D721Med (cell line): ENCODE measurements around the gene METTL16.

Source experiments
- DNase-seq: peaks from one replicate; pipeline ENCODE4 v3.0.0; 2011; ENCODE audit warnings: low spot score; ENCODE audit not compliant: insufficient read length
- FAIRE-seq: peaks from 2 replicates; lab custom pipeline; 2011; peaks lifted over from hg19 to GRCh38; lab: Jason Lieb, UNC
- TF ChIP-seq, protein P1 (sequence below): IDR thresholded peaks from 2 replicates; pipeline ENCODE4 v1.5.1; 2012; ENCODE audit warnings: mild to moderate bottlenecking, control low read depth; ENCODE audit not compliant: insufficient read depth; ENCODE audit errors: missing control alignments

METTL16 gene

DNA sequence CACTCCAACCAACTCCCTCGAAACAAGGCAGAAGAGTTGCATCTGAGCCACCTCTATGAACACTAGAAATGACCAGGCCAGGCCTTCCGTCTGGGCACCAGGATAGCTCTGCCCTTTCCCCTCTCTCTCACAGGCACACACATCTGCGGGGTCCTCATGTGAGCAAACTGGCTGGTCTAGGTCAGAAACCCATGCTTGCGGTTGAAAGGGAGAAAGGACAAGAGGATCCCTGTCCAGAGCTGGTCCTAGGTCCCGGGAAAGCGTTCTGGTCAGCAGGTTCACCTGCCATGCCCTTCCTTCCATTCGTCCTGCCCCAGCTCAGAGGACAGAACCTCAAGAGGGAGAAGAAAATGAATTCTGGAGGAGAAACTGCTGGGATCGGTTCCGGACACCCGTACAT lies 113.5 kb downstream of the METTL16 start:
- FAIRE-seq = no peak
- TF ChIP-seq, protein P1, sequence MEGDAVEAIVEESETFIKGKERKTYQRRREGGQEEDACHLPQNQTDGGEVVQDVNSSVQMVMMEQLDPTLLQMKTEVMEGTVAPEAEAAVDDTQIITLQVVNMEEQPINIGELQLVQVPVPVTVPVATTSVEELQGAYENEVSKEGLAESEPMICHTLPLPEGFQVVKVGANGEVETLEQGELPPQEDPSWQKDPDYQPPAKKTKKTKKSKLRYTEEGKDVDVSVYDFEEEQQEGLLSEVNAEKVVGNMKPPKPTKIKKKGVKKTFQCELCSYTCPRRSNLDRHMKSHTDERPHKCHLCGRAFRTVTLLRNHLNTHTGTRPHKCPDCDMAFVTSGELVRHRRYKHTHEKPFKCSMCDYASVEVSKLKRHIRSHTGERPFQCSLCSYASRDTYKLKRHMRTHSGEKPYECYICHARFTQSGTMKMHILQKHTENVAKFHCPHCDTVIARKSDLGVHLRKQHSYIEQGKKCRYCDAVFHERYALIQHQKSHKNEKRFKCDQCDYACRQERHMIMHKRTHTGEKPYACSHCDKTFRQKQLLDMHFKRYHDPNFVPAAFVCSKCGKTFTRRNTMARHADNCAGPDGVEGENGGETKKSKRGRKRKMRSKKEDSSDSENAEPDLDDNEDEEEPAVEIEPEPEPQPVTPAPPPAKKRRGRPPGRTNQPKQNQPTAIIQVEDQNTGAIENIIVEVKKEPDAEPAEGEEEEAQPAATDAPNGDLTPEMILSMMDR = no peak

DNA sequence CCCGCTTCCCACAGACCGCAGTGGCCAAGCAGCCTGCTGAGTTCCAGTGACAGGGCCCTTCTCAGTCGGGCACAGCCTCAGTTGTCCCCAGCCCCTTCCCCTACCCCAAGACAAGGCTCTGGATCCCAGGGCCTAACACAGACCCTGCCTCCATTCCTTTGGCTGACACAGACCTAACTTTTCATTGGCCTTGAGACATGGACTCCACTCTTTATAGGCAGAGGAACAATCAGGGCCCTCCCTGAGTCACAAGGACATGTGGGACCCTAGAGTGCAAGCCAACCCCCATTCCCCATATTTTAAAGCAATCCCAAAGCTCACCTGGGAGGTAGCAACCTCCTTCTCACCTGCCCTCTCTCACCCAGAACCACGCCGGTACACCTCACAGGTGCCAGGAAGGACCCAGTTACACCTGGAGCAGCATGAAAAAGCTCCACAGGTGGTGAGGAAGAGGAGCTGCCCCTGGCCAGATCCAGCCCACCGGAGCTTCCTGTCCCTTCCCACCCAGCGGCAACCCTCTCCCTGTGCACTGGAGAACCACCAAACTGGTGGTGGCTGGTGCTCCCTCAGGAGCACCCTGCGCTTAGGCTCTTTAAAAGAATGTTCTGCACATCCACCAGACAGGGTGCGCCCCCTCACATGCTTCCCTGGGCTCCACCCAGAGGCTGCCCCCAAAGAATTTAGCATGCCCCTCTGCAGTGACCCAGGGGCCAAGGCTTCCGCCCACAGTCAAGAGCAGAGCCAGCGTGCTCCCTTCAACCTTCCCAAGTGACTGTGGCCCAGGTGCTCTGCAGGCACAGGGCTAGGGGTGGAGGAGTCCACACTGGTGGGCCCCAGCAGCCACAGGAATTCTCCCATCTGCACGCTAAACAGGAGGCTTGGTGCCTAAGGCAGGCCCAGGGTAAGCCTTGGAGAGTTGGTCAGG lies 114.2 kb downstream of the METTL16 start:
- FAIRE-seq (no peak), DNase-seq (no peak)
- TF ChIP-seq, protein P1 = no peak

More for the DNA sequence above, 113.5 kb downstream of the METTL16 start:
- no peak for DNase-seq

DNA sequence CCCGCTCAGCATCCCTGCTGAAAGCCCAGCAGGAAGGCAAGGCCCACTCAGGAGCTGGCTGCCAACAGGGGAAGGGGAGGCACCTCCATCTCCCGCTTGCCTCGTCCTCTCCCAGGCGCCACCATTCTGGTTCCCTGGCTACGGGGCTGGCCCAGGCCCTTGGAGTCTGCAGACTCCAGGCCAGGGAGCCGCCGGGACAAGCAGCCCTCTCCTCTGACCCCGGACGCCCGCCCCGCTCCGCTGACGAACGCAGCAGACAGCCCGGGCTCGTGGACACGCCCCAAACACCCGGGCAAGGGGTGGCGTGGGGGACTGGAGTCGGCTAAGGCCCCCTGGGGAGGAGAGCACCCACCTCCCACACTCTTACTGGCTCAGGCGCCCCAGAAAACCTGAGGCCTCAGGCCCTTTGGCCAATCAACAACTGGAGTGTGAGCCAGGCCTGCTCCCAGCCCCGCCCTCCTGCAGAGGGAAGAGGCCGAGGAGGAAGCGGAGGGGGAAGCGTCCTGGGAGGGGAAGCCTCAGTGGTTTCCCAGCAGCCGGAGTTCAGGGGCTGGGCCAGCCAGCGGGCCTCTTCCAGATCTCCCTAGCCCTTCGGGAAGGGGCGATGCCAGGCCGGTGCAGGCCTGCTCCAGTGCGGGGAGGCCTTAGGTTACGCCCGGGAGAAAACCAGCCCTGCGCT lies 115.0 kb downstream of the METTL16 start:
- no peak for FAIRE-seq
- TF ChIP-seq, protein P1 = no peak
- no peak for DNase-seq

DNA sequence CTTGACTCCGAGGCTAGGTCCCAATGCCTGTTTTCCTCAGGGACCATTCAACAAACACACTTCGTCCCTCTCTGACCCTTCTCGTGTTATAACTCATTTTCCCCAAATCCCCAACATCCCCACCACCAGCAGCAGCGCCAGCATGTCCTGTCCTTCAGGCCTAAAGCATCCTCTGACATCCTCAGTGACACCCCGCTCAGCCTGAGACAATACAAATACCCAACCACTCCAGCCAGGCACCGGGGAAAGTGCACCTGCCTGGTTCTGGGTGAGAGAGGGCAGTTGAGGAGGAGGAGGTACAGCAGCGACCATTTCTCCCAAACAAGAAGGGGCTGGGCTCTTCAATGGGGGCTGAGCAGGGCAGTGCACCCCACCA lies 115.5 kb downstream of the METTL16 start:
- DNase-seq (no peak), FAIRE-seq (no peak)
- TF ChIP-seq, protein P1 = no peak

DNA sequence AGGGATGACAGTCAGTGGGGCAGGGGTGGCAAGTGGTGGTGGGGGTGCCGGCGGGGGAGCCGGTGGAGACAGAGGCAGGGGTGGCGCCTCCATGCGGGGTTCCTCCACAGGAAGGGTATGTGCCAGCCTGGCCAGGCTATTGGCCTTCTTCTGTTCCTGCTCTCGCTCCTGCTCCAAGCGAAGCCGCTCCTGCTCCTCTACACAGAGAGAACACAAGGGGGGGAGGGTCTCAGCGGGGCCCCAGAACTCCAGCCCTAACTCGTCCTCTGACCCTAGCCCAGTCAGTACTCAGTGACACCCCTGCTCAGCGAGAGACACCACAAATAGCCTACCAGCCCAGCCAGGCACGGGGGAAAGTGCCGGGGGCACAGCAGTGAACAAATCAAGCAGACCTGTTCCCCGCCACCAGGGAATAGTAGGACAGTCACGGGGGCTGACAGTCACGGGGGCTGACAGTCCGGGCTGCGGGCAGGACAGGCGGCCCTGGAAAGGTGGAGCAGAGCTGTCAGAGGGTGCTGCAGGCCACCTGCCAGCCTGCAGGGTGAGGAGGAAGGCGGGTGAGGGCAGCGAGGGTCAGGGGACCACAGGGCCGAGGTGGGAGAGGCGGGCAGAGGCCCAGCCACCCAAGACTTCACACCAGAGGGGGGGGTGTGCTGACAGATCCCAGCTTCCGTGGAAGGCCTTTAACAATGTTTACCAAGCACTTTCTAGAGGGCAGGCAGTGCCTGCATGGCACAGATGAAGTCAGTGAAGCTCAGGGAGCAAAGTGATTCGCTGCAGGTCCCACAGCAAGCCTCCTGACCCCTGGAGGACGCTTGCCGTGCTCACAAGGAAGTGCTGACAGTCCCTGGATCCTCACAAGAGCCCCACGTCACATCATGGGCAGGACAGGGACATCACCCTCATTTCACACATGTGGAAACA lies 116.2 kb downstream of the METTL16 start:
- TF ChIP-seq, protein P1 = no peak
- no peak for DNase-seq
- no peak for FAIRE-seq

DNA sequence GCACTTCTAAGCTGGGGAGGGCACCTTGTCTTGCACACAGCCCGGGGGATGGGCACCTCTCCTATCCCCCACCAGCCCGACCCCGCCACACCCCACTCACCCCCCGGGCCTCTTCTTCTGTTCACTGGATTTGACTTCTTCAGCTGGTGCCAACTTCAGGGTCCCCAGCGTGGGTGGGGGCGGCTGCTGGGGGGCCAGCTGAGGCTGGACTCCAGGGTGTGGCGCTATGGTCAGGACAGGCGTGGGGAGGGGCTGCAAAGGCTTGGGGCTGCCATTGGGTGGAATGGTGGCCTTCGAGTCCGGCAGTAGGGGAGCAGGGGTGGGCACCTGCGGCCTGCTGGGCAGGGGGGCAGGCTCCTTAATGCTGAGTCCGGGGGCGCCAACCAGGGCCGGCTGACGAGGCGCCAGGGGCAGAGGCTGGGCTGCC lies 116.9 kb downstream of the METTL16 start:
- no peak for FAIRE-seq
- DNase-seq = no peak
- TF ChIP-seq, protein P1 = no peak
